Upper lobe of left lung (tissue), 4 donors: ENCODE data around the gene ETFA.
"Not testable (repeated sequence)": the region's sequence is repeated elsewhere in the genome, so short reads cannot be mapped to it uniquely, and the experiment has no call there.

Experiments
- CTCF ChIP-seq, 6 experiments: fragments of 450-650 bp in 4 of 6; fragments of 200-600 bp in 2 of 6; sonication (generic) in 2 of 6; IDR thresholded peaks; one replicate each; pipeline ENCODE4 v1.5.1; 2016 to 2019; ENCODE audit warnings: antibody characterized with exemption in 6 of 6
- EP300 ChIP-seq, 4 donors: sonication (generic); formaldehyde crosslinking; IDR thresholded peaks; one replicate each; pipeline ENCODE4 v1.5.1; 2017; ENCODE audit warnings: antibody characterized with exemption in 4 of 4, control low read depth in 2 of 4
- POLR2A ChIP-seq, 4 donors: fragments of 450-650 bp; IDR thresholded peaks; one replicate each; pipeline ENCODE4 v1.5.1; 2016 to 2017; ENCODE audit warnings: antibody characterized with exemption in 4 of 4, mild to moderate bottlenecking in 2 of 4
- POLR2AphosphoS5 ChIP-seq, 2 donors: sonication (generic); formaldehyde crosslinking; IDR thresholded peaks; one replicate each; pipeline ENCODE4 v1.5.1; 2017; ENCODE audit warnings: antibody characterized with exemption in 2 of 2

- not testable (repeated sequence) for TF ChIP-seq CTCF, POLR2A, POLR2AphosphoS5, EP300 (IDR thresholded peaks at IDR 0.05)
Observed at GRCh38 chr15:76313175-76313567, 1.9 kb upstream of the ETFA start.
